GM19238 (cell line): ENCODE data around the gene PCSK2.

Experiments used
- DNase-seq: peaks from one replicate; pipeline ENCODE4 v3.0.0; 2011; ENCODE audit warnings: low spot score; ENCODE audit not compliant: insufficient read length

The PCSK2 gene

GRCh38 chr20:17503301-17504065 is 276.6 kb downstream of the PCSK2 start:
- no peak for DNase-seq

DNA sequence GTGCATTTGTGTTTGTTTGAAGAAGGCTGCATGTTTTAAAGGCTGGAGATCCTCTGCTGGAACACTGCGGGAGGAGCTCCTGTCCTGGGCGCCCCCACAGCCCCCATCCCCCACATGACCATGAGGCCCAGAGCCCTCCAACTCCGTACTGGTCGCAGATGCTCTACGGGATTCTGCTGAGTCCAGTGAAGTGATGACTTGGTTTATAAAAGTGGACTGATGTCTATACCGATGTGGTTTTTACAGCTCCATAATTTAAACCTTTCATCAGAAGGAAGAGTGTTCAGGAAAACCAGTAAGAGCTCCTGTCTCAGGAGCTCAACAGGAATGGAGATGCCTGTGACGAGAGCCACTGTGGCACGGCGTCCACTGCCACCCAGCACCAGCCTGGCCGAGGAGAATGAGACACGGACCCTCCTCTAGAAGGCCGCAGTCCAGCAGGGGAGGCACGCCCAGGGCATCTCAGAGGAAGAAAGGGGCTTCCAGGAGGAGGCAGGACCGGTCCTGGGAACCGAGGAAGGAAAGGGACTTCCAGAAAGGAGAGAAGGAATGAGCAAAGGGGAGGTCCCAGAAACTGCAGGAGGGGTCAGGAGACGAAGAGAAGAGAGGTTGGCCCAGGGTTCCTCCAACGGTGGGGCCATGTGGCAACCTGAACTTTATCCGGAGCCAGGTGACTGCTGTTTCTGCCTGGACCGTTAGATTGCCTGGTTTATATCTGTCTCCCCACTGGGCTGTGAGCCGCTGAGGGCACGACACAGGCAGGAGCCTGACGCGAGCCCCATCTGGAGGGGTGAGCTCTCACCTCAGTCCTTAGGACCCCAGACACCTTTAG is 277.4 kb downstream of the PCSK2 start:
- no peak for DNase-seq

GRCh38 chr20:17504898-17505635 is 278.2 kb downstream of the PCSK2 start:
- DNase-seq = peak; percentile 35

DNA sequence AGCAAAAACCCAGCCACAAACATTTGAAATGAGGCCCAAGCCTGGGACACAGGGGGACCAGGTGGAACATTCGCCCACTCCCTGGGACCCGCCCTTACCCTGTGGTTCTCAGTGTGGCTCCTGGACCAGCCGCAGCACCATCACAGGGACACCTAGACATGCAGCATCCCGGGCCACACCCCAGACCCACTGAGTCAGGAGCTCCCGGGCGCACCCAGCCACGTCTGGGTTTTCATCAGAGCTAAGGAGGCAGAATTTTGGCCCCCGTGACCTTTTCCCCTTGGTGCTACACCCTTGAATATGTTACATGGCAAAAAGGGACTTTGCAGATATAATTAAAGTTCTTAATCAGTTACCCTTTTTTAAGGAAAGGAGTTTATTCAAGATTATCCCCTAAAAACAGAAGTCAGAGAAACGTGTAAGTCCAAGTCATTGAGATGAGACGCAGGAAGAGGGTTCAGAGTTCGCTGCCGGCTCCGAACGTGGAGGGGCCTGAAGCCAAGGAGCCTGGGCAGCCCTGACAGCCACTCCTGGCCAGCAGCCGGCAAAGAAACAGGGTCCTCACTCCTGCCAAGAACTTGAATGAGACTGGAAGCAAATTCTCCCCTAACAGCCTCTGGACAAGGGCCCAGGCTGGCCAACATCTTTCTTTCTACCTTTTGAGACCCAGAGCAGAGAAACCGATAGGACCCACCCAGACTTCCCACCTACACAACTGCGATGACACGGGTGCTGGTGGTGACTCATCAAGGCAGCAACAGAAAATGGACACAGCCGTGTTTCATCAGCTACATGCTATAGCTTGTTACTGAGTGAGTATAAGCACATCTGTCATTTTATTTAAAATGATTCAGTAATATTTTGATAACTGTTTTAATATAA is 279.0 kb downstream of the PCSK2 start:
- DNase-seq = no peak

- no peak for DNase-seq
Measured at GRCh38 chr20:17507032-17507431, 280.2 kb downstream of the PCSK2 start.

DNA sequence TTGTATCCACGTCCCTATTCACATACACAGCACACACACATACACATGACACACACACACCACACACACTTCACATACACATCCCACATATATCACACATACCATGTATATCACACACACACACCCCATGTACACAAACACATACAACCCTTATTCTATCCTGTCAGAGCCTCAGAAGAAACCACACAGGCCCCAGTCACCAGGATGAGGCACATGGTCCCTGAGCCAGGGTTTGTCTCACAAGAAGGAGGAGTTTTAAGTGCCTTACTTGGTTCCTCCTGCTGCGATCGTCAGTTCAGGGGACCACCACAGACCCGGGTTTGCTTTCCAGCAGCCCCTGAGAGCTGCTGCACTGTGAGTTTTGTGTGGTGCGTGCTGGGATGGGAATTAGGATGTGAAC is 280.7 kb downstream of the PCSK2 start:
- no peak for DNase-seq

DNA sequence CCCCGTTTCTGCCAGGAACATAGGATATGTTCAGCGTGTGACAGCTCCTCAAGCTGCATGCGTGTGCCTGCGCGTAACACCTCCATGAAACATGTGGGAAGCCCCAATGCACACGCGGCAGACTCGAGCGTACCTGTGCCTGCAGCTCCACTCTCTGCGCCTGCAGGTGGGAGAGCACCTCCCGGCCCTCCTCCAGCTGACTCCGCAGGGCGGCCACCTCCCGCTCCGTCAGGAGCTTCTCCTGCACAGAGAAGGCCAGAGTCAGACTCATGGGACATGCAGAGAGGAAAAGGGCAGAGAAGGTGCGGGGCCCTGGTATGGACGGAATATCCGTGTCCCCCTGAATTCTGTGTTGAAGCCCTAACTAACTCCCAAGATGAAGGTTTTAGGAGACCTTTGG is 281.9 kb downstream of the PCSK2 start:
- no peak for DNase-seq

- DNase-seq = no peak
Measured at GRCh38 chr20:17510548-17510947, 283.7 kb downstream of the PCSK2 start.

GRCh38 chr20:17511401-17511800 is 284.6 kb downstream of the PCSK2 start:
- DNase-seq = no peak

- no peak for DNase-seq
Measured at GRCh38 chr20:17513939-17514338, 287.1 kb downstream of the PCSK2 start.

DNA sequence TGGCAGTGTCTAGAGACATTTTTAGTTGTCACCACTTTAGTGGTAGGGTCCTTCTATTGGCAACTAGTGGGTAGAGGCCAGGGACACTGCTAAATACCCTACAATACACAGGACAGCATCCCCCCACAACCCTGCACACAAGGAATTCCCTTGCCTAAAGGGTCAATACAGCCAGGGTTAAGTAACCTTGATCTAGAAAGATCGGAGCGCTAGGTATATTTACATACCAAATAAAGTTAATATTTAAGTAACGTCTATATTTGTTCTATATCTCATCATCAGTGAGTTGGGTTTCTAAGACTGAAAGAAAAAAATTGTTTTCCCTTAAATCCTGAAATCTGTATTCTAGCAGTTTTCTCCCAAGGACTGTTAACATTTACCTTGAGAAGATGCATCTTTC is 288.2 kb downstream of the PCSK2 start:
- DNase-seq = no peak

GRCh38 chr20:17518339-17519052 is 291.7 kb downstream of the PCSK2 start:
- no peak for DNase-seq

DNA sequence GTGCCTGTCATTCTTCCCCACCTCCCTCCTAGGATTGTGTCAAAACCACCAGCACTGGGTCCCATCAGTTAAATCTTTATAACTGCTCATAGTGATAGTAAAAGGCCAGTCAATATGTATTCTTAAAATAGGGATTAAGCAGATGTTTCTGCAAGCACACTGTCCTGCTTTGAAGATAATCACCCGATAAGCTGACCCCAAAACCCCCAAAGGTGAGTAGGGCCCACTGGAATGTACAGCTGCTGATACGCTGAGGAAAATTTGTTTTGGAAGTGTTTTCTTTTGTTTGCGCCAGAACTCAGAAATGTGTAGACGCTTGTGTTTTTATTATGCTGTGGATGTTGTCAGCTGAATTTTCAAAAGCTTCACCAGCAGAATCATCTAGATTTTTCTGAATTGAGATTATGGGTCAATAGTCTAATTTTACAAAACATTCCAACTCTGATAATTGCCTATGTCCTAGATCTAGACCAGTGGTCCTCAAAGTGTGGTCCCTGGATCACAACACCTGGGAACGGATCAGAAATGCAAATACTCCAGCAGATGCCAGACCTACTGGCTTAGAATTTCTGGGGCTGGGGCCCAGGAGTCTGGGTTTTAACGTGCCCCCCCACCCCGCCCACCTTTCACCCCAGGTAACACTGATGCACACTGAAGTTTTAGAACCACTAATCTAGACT is 292.9 kb downstream of the PCSK2 start:
- DNase-seq = no peak

GRCh38 chr20:17520583-17520982 is 293.7 kb downstream of the PCSK2 start:
- DNase-seq = no peak

- DNase-seq = no peak
Measured at GRCh38 chr20:17522528-17522927, 295.7 kb downstream of the PCSK2 start.

DNA sequence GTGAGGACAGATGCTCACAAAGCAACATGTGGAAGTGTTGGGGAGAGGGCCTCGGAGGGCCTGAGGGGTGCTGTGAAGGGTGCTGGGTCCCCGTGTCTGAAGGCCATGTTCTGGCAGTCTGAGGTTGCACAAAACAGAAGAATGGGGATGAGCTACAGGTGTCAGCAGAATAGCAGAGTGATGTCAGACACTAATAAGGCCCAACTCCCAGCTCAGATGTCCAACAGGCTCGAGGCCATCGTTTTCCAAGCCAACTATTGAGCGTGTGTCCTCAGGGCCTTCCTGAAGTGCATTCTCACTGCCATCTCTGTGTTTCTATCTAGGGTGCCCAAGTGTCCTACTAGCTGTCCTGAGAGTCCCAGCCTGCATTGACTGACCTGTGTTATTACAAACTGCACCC is 296.5 kb downstream of the PCSK2 start:
- no peak for DNase-seq

GRCh38 chr20:17524560-17524959 is 297.7 kb downstream of the PCSK2 start:
- DNase-seq = no peak

GRCh38 chr20:17525132-17525531 is 298.3 kb downstream of the PCSK2 start:
- DNase-seq = no peak

GRCh38 chr20:17525650-17526049 is 298.8 kb downstream of the PCSK2 start:
- DNase-seq = no peak

DNA sequence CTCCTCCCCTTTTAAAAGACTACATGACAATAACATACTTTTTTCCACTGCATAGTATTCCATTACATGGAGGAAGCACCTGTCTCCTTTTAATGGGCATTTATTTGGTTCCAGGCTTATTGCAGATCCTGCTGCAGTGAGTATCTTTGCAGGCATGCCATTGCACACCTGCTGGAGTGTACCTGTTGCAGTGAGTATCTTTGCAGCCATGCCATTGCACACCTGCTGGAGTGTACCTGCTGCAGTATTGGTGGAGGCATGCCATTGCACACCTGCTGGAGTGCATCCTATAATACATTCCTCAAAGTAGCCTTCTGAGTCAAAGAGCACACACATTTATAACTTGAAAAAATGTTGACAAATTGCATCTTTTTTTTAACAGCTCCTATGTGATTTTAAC is 302.7 kb downstream of the PCSK2 start:
- no peak for DNase-seq
